Nephron (organoid): Measurements from ENCODE around the gene CENPU.

Experiments used
- H3K27ac Mint-ChIP-seq, 3 experiments: 2 replicates each; pipeline ENCODE4 v1.8.0; 2020; ENCODE audit warnings: mixed read lengths in 3 of 3, mild to moderate bottlenecking in 2 of 3, moderate library complexity in 1 of 3
- H3K27me3 Mint-ChIP-seq: 2 replicates; pipeline ENCODE4 v1.8.0; 2021; ENCODE audit warnings: low read depth, mild to moderate bottlenecking, moderate library complexity, mixed read lengths
- H3K36me3 Mint-ChIP-seq: 2 replicates; pipeline ENCODE4 v1.8.0; 2020; ENCODE audit warnings: low read depth, mixed read lengths
- H3K4me1 Mint-ChIP-seq: 2 replicates; pipeline ENCODE4 v1.8.0; 2020; ENCODE audit warnings: mixed read lengths
- H3K4me3 Mint-ChIP-seq, 3 experiments: 2 replicates each; pipeline ENCODE4 v1.8.0; 2020; ENCODE audit warnings: mild to moderate bottlenecking in 3 of 3, mixed read lengths in 3 of 3, moderate library complexity in 2 of 3
- H3K9me3 Mint-ChIP-seq: 2 replicates; pipeline ENCODE4 v1.8.0; 2020; ENCODE audit warnings: mixed read lengths
- TF ChIP-seq, protein P1 (sequence below), 3 experiments: fragments of 200-600 bp; sonication (generic); IDR thresholded peaks; one replicate each; pipeline ENCODE4 v1.5.0; 2021; ENCODE audit warnings: antibody characterized with exemption in 3 of 3; ENCODE audit not compliant: unreplicated experiment in 3 of 3

CENPU gene

DNA sequence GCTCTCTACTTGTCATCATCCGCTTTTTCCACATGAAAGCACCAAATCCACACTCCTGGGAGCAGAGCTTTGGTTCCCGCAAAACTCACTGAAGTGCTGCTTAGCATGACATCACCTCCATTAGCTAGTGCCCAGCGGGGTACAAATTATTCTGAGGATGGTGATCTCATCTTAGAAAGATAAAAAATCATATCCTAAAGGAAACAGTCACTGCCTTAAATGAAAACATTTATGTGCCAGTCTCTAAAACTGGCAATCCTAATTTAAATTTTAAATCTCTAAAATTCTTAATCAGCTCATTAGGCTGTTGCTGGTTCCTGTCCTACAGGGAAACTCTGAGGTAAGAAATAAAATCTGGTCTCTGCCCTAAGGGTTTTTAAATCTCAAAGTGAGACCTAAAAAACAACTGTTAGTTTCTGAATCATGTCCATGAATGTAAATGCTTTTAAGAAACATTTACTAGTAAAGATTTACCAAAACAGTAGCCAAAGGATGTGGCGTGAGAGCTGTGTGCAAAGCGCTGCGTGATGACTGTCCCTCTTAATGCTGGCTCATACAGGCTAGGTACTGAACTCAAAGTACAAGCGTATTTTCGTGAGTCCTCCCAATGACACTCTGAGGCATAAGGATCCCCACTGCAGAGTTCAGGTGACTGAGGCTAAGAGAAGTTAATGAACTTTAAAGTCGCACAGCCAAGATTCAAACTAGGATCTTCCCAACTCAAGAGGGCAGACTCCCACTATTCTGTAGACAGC is 89.2 kb downstream of the CENPU start:
- Mint-ChIP-seq H3K27ac (peak overlapping the region in 2 of 3 experiments; percentile 9 to 24), H3K36me3 (peaks cover 25% of the 10 kb centered on the region), H3K4me1 (peaks cover 28% of the 10 kb centered on the region), H3K4me3 (peak overlapping the region in 1 of 3 experiments; percentile 14), H3K9me3 (no peaks in the 10 kb centered on the region), H3K27me3 (no peaks in the 10 kb centered on the region)
- TF ChIP-seq, protein P1, sequence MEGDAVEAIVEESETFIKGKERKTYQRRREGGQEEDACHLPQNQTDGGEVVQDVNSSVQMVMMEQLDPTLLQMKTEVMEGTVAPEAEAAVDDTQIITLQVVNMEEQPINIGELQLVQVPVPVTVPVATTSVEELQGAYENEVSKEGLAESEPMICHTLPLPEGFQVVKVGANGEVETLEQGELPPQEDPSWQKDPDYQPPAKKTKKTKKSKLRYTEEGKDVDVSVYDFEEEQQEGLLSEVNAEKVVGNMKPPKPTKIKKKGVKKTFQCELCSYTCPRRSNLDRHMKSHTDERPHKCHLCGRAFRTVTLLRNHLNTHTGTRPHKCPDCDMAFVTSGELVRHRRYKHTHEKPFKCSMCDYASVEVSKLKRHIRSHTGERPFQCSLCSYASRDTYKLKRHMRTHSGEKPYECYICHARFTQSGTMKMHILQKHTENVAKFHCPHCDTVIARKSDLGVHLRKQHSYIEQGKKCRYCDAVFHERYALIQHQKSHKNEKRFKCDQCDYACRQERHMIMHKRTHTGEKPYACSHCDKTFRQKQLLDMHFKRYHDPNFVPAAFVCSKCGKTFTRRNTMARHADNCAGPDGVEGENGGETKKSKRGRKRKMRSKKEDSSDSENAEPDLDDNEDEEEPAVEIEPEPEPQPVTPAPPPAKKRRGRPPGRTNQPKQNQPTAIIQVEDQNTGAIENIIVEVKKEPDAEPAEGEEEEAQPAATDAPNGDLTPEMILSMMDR (IDR thresholded peaks at IDR 0.05; ENCODE audit: unreplicated experiment in 3 of 3) = no peak
